IMR-90 (cell line): ENCODE data around the gene ZNF408. TPM values are rescaled to one million over a fixed set of nuclear protein-coding genes. Genes with fewer than 3 reads are reported as not detected.

Experiments
- ATAC-seq: fragments of 200-7000 bp; cut with Tn5 transposase; 2 replicates; pipeline ENCODE4 v1.9.1; 2020; ENCODE audit warnings: low read depth, mild to moderate bottlenecking, moderate library complexity
- BruUV-seq: library from RNA; stranded (reverse); fragments of 400-500 nt; replicated peaks from 2 replicates; lab custom pipeline; 2021; lab: Mats Ljungman, UMichigan
- CTCF ChIA-PET: fragments of 300-600 bp; formaldehyde crosslinking; extraction: SDS; loops from one replicate; lab custom pipeline; 2021; ENCODE audit warnings: antibody characterized with exemption; lab: Yijun Ruan, JAX
- POLR2A ChIA-PET: fragments of 300-600 bp; sonication (Branson Sonifier 250); formaldehyde crosslinking; loops from one replicate; lab custom pipeline; 2022; ENCODE audit warnings: antibody characterized with exemption; ENCODE audit not compliant: unreplicated experiment; lab: Charles Lee
- DNase-seq: peaks from one replicate; pipeline ENCODE4 v3.0.0; 2013
- H2AFZ ChIP-seq: replicated peaks from 2 replicates; pipeline ENCODE3; 2013; ENCODE audit warnings: low read length, mild to moderate bottlenecking; ENCODE audit not compliant: poor library complexity
- H2AK5ac ChIP-seq: 2 replicates; pipeline ENCODE4 v1.6.1; 2013; ENCODE audit warnings: low read depth, low read length, inconsistent platforms
- H2AK9ac ChIP-seq: replicated peaks from 2 replicates; pipeline ENCODE3; 2013; ENCODE audit warnings: mild to moderate bottlenecking, low read depth, low read length, moderate library complexity; ENCODE audit not compliant: poor library complexity
- H2BK120ac ChIP-seq: 2 replicates; pipeline ENCODE4 v1.6.1; 2013; ENCODE audit warnings: low read depth, low read length, inconsistent platforms
- H2BK15ac ChIP-seq: 3 replicates; pipeline ENCODE4 v1.6.1; 2013; ENCODE audit warnings: low read depth, low read length, inconsistent platforms
- H2BK20ac ChIP-seq: 2 replicates; pipeline ENCODE4 v1.6.1; 2013; ENCODE audit warnings: low read depth, mild to moderate bottlenecking, inconsistent platforms, low read length, moderate library complexity
- H2BK5ac ChIP-seq: 2 replicates; pipeline ENCODE4 v1.6.1; 2013; ENCODE audit warnings: mild to moderate bottlenecking, low read depth, low read length, inconsistent platforms; ENCODE audit not compliant: poor library complexity, severe bottlenecking
- H3K14ac ChIP-seq: replicated peaks from 2 replicates; pipeline ENCODE4 v1.6.1; 2013; ENCODE audit warnings: low read depth, low read length, inconsistent platforms
- H3K18ac ChIP-seq: 2 replicates; pipeline ENCODE4 v1.6.1; 2013; ENCODE audit warnings: low read depth, low read length, control low read depth
- H3K23ac ChIP-seq: 2 replicates; pipeline ENCODE4 v1.6.1; 2013; ENCODE audit warnings: low read depth, low read length, inconsistent platforms
- H3K27ac ChIP-seq: 2 replicates; pipeline ENCODE4 v1.5.1; 2013; ENCODE audit warnings: mild to moderate bottlenecking, control low read depth, low read length; ENCODE audit not compliant: insufficient read depth
- H3K27me3 ChIP-seq: 2 replicates; pipeline ENCODE4 v1.6.1; 2013; ENCODE audit warnings: low read length; ENCODE audit not compliant: control insufficient read depth, insufficient read depth
- H3K36me3 ChIP-seq: 2 replicates; pipeline ENCODE4 v1.6.1; 2013; ENCODE audit warnings: low read length, mixed read lengths; ENCODE audit not compliant: control insufficient read depth, insufficient read depth
- H3K4ac ChIP-seq: 2 replicates; pipeline ENCODE4 v1.6.1; 2013; ENCODE audit warnings: low read depth, low read length, inconsistent platforms
- H3K4me1 ChIP-seq: 2 replicates; pipeline ENCODE4 v1.6.1; 2013; ENCODE audit warnings: low read length, mixed read lengths; ENCODE audit not compliant: control insufficient read depth, insufficient read depth
- H3K4me2 ChIP-seq: 2 replicates; pipeline ENCODE4 v1.6.1; 2013; ENCODE audit warnings: low read depth, mild to moderate bottlenecking, control low read depth, low read length, moderate library complexity
- H3K4me3 ChIP-seq: 2 replicates; pipeline ENCODE4 v1.5.1; 2013; ENCODE audit warnings: low read depth, mild to moderate bottlenecking, control low read depth, low read length, moderate library complexity; ENCODE audit not compliant: insufficient read depth
- H3K56ac ChIP-seq: 2 replicates; pipeline ENCODE4 v1.6.1; 2013; ENCODE audit warnings: low read length, inconsistent platforms; ENCODE audit not compliant: insufficient read depth; ENCODE audit errors: extremely low read depth
- H3K79me1 ChIP-seq, 2 experiments: 2 replicates each; pipeline ENCODE4 v1.6.1; 2013; ENCODE audit warnings: low read length in 2 of 2, inconsistent platforms in 1 of 2, low read depth in 1 of 2
- H3K9ac ChIP-seq: 2 replicates; pipeline ENCODE4 v1.6.1; 2013; ENCODE audit warnings: low read depth, low read length, control low read depth
- H3K9me1 ChIP-seq: 2 replicates; pipeline ENCODE4 v1.6.1; 2013; ENCODE audit warnings: low read length, inconsistent platforms; ENCODE audit not compliant: insufficient read depth
- H3K9me3 ChIP-seq: 2 replicates; pipeline ENCODE4 v1.6.1; 2013; ENCODE audit warnings: low read length; ENCODE audit not compliant: control insufficient read depth, insufficient read depth
- H4K20me1 ChIP-seq: 2 replicates; pipeline ENCODE4 v1.6.1; 2013; ENCODE audit warnings: low read length, inconsistent platforms; ENCODE audit not compliant: insufficient read depth
- H4K5ac ChIP-seq: 2 replicates; pipeline ENCODE4 v1.6.1; 2013; ENCODE audit warnings: mild to moderate bottlenecking, low read depth, low read length, control low read depth
- H4K8ac ChIP-seq, 2 experiments: 2 replicates each; pipeline ENCODE4 v1.6.1; 2013; ENCODE audit warnings: low read depth in 2 of 2, low read length in 2 of 2, control low read depth in 1 of 2, inconsistent platforms in 1 of 2
- H4K91ac ChIP-seq: 2 replicates; pipeline ENCODE4 v1.6.1; 2013; ENCODE audit warnings: low read depth, low read length, inconsistent platforms; ENCODE audit not compliant: insufficient read depth
- BHLHE40 ChIP-seq: fragments of 150-350 bp; IDR thresholded peaks from 2 replicates; pipeline ENCODE4 v1.6.1; 2016; ENCODE audit warnings: mild to moderate bottlenecking, low read depth, low read length
- CEBPB ChIP-seq: IDR thresholded peaks from 2 replicates; pipeline ENCODE4 v1.6.1; 2012; ENCODE audit warnings: low read depth, low read length, improper control_type of control experiment
- CHD1 ChIP-seq: IDR thresholded peaks from 2 replicates; pipeline ENCODE4 v1.6.1; 2012; ENCODE audit warnings: low read depth, low read length, improper control_type of control experiment
- FOS ChIP-seq: fragments of 150-350 bp; IDR thresholded peaks from 2 replicates; pipeline ENCODE4 v1.6.1; 2016; ENCODE audit warnings: low read depth, low read length
- MAZ ChIP-seq: IDR thresholded peaks from 2 replicates; pipeline ENCODE4 v1.6.1; 2012; ENCODE audit warnings: low read depth, mild to moderate bottlenecking, low read length, improper control_type of control experiment, moderate library complexity, borderline replicate concordance
- MXI1 ChIP-seq: IDR thresholded peaks from 2 replicates; pipeline ENCODE4 v1.6.1; 2012; ENCODE audit warnings: low read depth, mild to moderate bottlenecking, low read length, moderate library complexity, borderline replicate concordance
- NFE2L2 ChIP-seq: fragments of 150-350 bp; IDR thresholded peaks from 2 replicates; pipeline ENCODE4 v1.6.1; 2016; ENCODE audit warnings: low read depth, mild to moderate bottlenecking, low read length
- RAD21 ChIP-seq: IDR thresholded peaks from 2 replicates; pipeline ENCODE4 v1.6.1; 2012; ENCODE audit warnings: low read length, improper control_type of control experiment
- RCOR1 ChIP-seq: IDR thresholded peaks from 2 replicates; pipeline ENCODE4 v1.6.1; 2012; ENCODE audit warnings: mild to moderate bottlenecking, low read length, improper control_type of control experiment; ENCODE audit not compliant: insufficient replicate concordance
- RFX5 ChIP-seq: IDR thresholded peaks from 2 replicates; pipeline ENCODE4 v1.8.0; 2012; ENCODE audit warnings: low read depth, mild to moderate bottlenecking, low read length, moderate library complexity
- WGBS, 2 experiments: methylation state at CpG; one replicate each; pipeline versions ENCODE4 v1.1.5 to v1.1.7; 2013; ENCODE audit warnings: missing lambda C conversion rate in 2 of 2; ENCODE audit not compliant: insufficient read length in 1 of 2; ENCODE audit errors: extremely low coverage in 2 of 2; 5-methylcytosine and 5-hydroxymethylcytosine counted together
- dilution Hi-C: fragments of 300-500 bp; cut with HindIII; formaldehyde crosslinking; loops from one replicate; pipeline ENCODE4 v1.14.3; 2018; ENCODE audit warnings: low sequenced_read_pairs; ENCODE audit not compliant: unreplicated experiment
- in situ Hi-C: fragments of 300-500 bp; cut with MboI; formaldehyde crosslinking; loops from 3 replicates; pipeline ENCODE4 v1.14.3; 2019; ENCODE audit warnings: low sequenced_read_pairs, inconsistent platforms, mixed read lengths
- intact Hi-C: fragments of 100-400 bp; cut with micrococcal nuclease; formaldehyde crosslinking; loops from 2 replicates; pipeline ENCODE4 v1.10.0; 2022
- polyA plus RNA-seq, 3 experiments: library from polyadenylated mRNA; depleted of rRNA; stranded (reverse); fragments of >200 nt; gene quantifications; 2 replicates each; pipeline ENCODE4 v1.2.3, GENCODE V29; 2012; ENCODE audit warnings: low replicate concordance in 1 of 3
- total RNA-seq: library from RNA; depleted of rRNA; stranded (reverse); fragments of >200 nt; gene quantifications from 2 replicates; pipeline ENCODE4 v1.2.3, GENCODE V29; 2012
- TF ChIP-seq, protein P1 (sequence below): conservative IDR thresholded peaks from 2 replicates; pipeline ENCODE4 v1.5.1; 2012; ENCODE audit warnings: mild to moderate bottlenecking, low read depth, low read length, improper control_type of control experiment
- TF ChIP-seq, protein P2 (sequence below): fragments of 150-350 bp; IDR thresholded peaks from 2 replicates; pipeline ENCODE4 v1.6.1; 2017; ENCODE audit warnings: mild to moderate bottlenecking, antibody characterized with exemption, low read length, low read depth
- TF ChIP-seq, protein P3 (sequence below): fragments of 150-350 bp; IDR thresholded peaks from 2 replicates; pipeline ENCODE4 v1.6.1; 2016; ENCODE audit warnings: low read depth, mild to moderate bottlenecking, low read length, moderate library complexity, borderline replicate concordance

ZNF408 gene
- total and polyA plus RNA-seq, 2 of the 4 experiments (the other 2 are of a cell fraction) = 9.5 to 11.1 TPM

DNA sequence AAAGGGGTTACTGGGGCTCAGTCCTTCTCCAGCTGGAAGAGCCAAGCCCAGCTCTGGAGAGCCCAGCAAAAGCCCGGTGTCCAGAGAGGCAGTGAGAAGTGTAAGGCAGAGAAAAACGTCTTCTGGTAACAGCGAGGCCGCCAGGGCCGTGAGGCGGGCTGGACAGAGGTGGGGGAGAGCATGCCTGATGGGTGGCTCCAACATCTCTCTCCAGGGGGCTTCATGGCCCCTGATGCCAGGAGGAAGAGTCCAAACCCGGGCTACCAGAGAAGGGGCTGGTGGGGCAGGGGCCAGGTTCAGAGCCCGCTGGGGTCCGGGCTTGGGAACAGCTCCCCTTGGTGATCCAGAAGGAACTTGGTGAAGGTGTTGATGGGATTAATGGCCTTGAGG is 22.1 kb upstream of the ZNF408 start:
- TF ChIP-seq RAD21 = no peak
- TF ChIP-seq NFE2L2 = no peak
- TF ChIP-seq RCOR1 = no peak
- no peak for TF ChIP-seq MAZ
- TF ChIP-seq CHD1 = no peak
- TF ChIP-seq RFX5 = no peak
- TF ChIP-seq, protein P1, sequence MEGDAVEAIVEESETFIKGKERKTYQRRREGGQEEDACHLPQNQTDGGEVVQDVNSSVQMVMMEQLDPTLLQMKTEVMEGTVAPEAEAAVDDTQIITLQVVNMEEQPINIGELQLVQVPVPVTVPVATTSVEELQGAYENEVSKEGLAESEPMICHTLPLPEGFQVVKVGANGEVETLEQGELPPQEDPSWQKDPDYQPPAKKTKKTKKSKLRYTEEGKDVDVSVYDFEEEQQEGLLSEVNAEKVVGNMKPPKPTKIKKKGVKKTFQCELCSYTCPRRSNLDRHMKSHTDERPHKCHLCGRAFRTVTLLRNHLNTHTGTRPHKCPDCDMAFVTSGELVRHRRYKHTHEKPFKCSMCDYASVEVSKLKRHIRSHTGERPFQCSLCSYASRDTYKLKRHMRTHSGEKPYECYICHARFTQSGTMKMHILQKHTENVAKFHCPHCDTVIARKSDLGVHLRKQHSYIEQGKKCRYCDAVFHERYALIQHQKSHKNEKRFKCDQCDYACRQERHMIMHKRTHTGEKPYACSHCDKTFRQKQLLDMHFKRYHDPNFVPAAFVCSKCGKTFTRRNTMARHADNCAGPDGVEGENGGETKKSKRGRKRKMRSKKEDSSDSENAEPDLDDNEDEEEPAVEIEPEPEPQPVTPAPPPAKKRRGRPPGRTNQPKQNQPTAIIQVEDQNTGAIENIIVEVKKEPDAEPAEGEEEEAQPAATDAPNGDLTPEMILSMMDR = no peak
- TF ChIP-seq MXI1 = no peak
- TF ChIP-seq, protein P2, sequence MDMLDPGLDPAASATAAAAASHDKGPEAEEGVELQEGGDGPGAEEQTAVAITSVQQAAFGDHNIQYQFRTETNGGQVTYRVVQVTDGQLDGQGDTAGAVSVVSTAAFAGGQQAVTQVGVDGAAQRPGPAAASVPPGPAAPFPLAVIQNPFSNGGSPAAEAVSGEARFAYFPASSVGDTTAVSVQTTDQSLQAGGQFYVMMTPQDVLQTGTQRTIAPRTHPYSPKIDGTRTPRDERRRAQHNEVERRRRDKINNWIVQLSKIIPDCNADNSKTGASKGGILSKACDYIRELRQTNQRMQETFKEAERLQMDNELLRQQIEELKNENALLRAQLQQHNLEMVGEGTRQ = no peak
- no peak for TF ChIP-seq CEBPB
- no peak for TF ChIP-seq FOS
- no peak for TF ChIP-seq BHLHE40
- TF ChIP-seq, protein P3, sequence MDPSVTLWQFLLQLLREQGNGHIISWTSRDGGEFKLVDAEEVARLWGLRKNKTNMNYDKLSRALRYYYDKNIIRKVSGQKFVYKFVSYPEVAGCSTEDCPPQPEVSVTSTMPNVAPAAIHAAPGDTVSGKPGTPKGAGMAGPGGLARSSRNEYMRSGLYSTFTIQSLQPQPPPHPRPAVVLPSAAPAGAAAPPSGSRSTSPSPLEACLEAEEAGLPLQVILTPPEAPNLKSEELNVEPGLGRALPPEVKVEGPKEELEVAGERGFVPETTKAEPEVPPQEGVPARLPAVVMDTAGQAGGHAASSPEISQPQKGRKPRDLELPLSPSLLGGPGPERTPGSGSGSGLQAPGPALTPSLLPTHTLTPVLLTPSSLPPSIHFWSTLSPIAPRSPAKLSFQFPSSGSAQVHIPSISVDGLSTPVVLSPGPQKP = no peak
- Histone ChIP-seq H2BK5ac (no peak overlapping the region), H3K27ac (no peak overlapping the region), H3K18ac (no peak overlapping the region), H3K4ac (no peak overlapping the region), H4K91ac (no peak overlapping the region), H2BK120ac (no peak overlapping the region), H3K4me2 (no peak overlapping the region), H4K20me1 (peaks cover 9% of the 10 kb centered on the region; the same call in 1 of the 2 replicates), H3K4me1 (peaks cover 12% of the 10 kb centered on the region), H2AK9ac (no peak overlapping the region), H3K9ac (no peak overlapping the region), H3K56ac (no peak overlapping the region), H2BK20ac (no peak overlapping the region), H3K4me3 (no peak overlapping the region), H2BK15ac (no peak overlapping the region), H3K9me3 (no peaks in the 10 kb centered on the region), H4K8ac (no peak overlapping the region), H3K14ac (no peak overlapping the region), H3K36me3 (peaks cover 58% of the 10 kb centered on the region), H2AK5ac (no peak overlapping the region), H2AFZ (no peak overlapping the region), H3K23ac (no peak overlapping the region), H4K5ac (no peak overlapping the region), H3K79me1 (peaks cover 3 to 20% of the 10 kb centered on the region in 2 experiments; a peak in 2 of 4 replicates), H3K9me1 (peaks cover 14% of the 10 kb centered on the region; the same call in 1 of the 2 replicates), H3K27me3 (no peaks in the 10 kb centered on the region)
- in situ Hi-C loops (no loop called here), dilution Hi-C loops (no loop called here), intact Hi-C loops (no loop called here)
- ATAC-seq (no peak), DNase-seq (no peak)
- 90% methylated on average over 2 of the region's 9 CpGs; no CpG with 5 or more reads in 1 of the 2 experiments for WGBS, 2 experiments
- BruUV-seq = no TSS peak
- ChIA-PET POLR2A (interaction anchor here (0.5 kb wide), 1 partner anchor 583 kb away, joined by 3 read pairs; no protein-coding TSS in a partner anchor), CTCF (no interaction called here)
